ENCODE results near the gene ANAPC16. TPM values are rescaled to one million over a fixed set of nuclear protein-coding genes. Genes with fewer than 3 reads are reported as not detected.

ANAPC16 gene
- polyA plus RNA-seq, 1 donor from 2014 or later: 209 TPM

DNA sequence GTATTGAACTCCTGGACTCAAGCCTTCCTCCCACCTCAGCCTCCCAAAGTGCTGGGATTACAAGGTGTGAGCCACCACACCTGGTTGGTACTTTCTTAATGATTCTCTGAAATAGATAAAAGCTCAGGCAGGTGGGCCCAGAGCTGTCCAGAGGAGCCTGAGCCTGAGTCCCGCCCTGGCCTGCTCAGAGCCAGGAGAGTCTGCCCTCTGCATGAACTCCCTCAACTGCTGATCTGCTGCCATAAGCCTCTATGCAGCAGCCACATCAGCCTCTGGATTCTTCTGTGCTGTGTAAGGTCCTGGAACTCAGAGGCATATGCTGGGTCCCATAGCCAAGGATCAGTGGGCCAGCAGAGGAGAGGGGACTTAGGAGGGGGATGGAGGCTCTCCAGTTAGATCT lies 34.9 kb downstream of the ANAPC16 start:
- Histone ChIP-seq H3K79me2 (replicated peaks; ENCODE audit: insufficient read depth, low read length) (no peaks in the 10 kb centered on the region), H2AFZ (ENCODE audit: low read depth, low read length) (no peak overlapping the region), H4K20me1 (ENCODE audit: insufficient read depth) (no peaks in the 10 kb centered on the region), H3K9me2 (ENCODE audit: insufficient read depth, low read length) (no peaks in the 10 kb centered on the region), H3K27ac (ENCODE audit: low read length) (no peak overlapping the region), H3K4me3 (ENCODE audit: low read length) (no peak overlapping the region), H3K9ac (ENCODE audit: low read length) (no peak overlapping the region), H3K9me3 (ENCODE audit: low read length) (no peaks in the 10 kb centered on the region), H3K36me3 (ENCODE audit: insufficient read depth, low read length) (no peaks in the 10 kb centered on the region), H3K27me3 (ENCODE audit: insufficient read depth, low read depth, low read length) (no peaks in the 10 kb centered on the region), H3K4me2 (ENCODE audit: low read length) (no peak overlapping the region), H3F3A (ENCODE audit: insufficient read depth, low read length, poor library complexity, severe bottlenecking) (no peaks in the 10 kb centered on the region)
- TF ChIP-seq, protein P1, sequence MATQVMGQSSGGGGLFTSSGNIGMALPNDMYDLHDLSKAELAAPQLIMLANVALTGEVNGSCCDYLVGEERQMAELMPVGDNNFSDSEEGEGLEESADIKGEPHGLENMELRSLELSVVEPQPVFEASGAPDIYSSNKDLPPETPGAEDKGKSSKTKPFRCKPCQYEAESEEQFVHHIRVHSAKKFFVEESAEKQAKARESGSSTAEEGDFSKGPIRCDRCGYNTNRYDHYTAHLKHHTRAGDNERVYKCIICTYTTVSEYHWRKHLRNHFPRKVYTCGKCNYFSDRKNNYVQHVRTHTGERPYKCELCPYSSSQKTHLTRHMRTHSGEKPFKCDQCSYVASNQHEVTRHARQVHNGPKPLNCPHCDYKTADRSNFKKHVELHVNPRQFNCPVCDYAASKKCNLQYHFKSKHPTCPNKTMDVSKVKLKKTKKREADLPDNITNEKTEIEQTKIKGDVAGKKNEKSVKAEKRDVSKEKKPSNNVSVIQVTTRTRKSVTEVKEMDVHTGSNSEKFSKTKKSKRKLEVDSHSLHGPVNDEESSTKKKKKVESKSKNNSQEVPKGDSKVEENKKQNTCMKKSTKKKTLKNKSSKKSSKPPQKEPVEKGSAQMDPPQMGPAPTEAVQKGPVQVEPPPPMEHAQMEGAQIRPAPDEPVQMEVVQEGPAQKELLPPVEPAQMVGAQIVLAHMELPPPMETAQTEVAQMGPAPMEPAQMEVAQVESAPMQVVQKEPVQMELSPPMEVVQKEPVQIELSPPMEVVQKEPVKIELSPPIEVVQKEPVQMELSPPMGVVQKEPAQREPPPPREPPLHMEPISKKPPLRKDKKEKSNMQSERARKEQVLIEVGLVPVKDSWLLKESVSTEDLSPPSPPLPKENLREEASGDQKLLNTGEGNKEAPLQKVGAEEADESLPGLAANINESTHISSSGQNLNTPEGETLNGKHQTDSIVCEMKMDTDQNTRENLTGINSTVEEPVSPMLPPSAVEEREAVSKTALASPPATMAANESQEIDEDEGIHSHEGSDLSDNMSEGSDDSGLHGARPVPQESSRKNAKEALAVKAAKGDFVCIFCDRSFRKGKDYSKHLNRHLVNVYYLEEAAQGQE (IDR thresholded peaks at IDR 0.05; ENCODE audit: borderline replicate concordance): no peak
- TF ChIP-seq CTCF (IDR thresholded peaks at IDR 0.05; ENCODE audit: poor library complexity, severe bottlenecking) (no peak), EZH2 (IDR thresholded peaks at IDR 0.05; ENCODE audit: borderline replicate concordance, insufficient read depth, low read length, poor library complexity, severe bottlenecking) (no peak), TAF1 (IDR thresholded peaks at IDR 0.05; ENCODE audit: low read depth) (no peak), POLR2AphosphoS5 (IDR thresholded peaks at IDR 0.05) (no peak), SMC3 (conservative IDR thresholded peaks at IDR 0.05; ENCODE audit: poor library complexity) (no peak), EP300 (conservative IDR thresholded peaks at IDR 0.05; ENCODE audit: poor library complexity, severe bottlenecking) (no peak), RAD21 (conservative IDR thresholded peaks at IDR 0.05) (no peak), MXI1 (conservative IDR thresholded peaks at IDR 0.05; ENCODE audit: poor library complexity, severe bottlenecking) (no peak)

- H4K20me1 ChIP-seq (ENCODE audit: insufficient read depth): no peaks in the 10 kb centered on the region
- no peak overlapping the region for H3K9ac ChIP-seq (ENCODE audit: low read length)
- no peaks in the 10 kb centered on the region for H3K9me2 ChIP-seq (ENCODE audit: insufficient read depth, low read length)
- no peaks in the 10 kb centered on the region for H3K9me3 ChIP-seq (ENCODE audit: low read length)
- no peaks in the 10 kb centered on the region for H3K27me3 ChIP-seq (ENCODE audit: insufficient read depth, low read depth, low read length)
- TF ChIP-seq, protein P1 (IDR thresholded peaks at IDR 0.05; ENCODE audit: borderline replicate concordance): no peak
- TF ChIP-seq RAD21 (conservative IDR thresholded peaks at IDR 0.05) (no peak), SMC3 (conservative IDR thresholded peaks at IDR 0.05; ENCODE audit: poor library complexity) (no peak), CTCF (IDR thresholded peaks at IDR 0.05; ENCODE audit: poor library complexity, severe bottlenecking) (no peak), MXI1 (conservative IDR thresholded peaks at IDR 0.05; ENCODE audit: poor library complexity, severe bottlenecking) (no peak)
- no peak overlapping the region for H3K4me2 ChIP-seq (ENCODE audit: low read length)
- no peaks in the 10 kb centered on the region for H3F3A ChIP-seq (ENCODE audit: insufficient read depth, low read length, poor library complexity, severe bottlenecking)
- H2AFZ ChIP-seq (ENCODE audit: low read depth, low read length): no peak overlapping the region
- H3K27ac ChIP-seq (ENCODE audit: low read length): no peak overlapping the region
- H3K36me3 ChIP-seq (ENCODE audit: insufficient read depth, low read length): no peaks in the 10 kb centered on the region
- H3K79me2 ChIP-seq (replicated peaks; ENCODE audit: insufficient read depth, low read length): no peaks in the 10 kb centered on the region
- no peak overlapping the region for H3K4me3 ChIP-seq (ENCODE audit: low read length)
Measured at GRCh38 chr10:72251635-72252034, 35.8 kb downstream of the ANAPC16 start.
